Astrocyte (in vitro differentiated cells and primary cell): ENCODE results near the gene USP47. TPM values are rescaled to one million over a fixed set of nuclear protein-coding genes. Genes with fewer than 3 reads are reported as not detected.

Source experiments
- DNase-seq: peaks from one replicate; pipeline ENCODE4 v3.0.0-alpha.2; 2010; ENCODE audit warnings: low read depth
- FAIRE-seq: peaks from 2 replicates; lab custom pipeline; 2011; peaks lifted over from hg19 to GRCh38; lab: Jason Lieb, UNC
- H2AFZ ChIP-seq: 2 replicates; pipeline ENCODE4 v1.6.0; 2012; ENCODE audit warnings: low read depth, low read length, inconsistent platforms
- H3K27ac ChIP-seq: 2 replicates; pipeline ENCODE4 v1.5.1; 2011; ENCODE audit warnings: low read depth, low read length, inconsistent platforms
- H3K27me3 ChIP-seq: 2 replicates; pipeline ENCODE4 v1.6.0; 2011; ENCODE audit warnings: low read length, inconsistent platforms; ENCODE audit not compliant: insufficient read depth
- H3K36me3 ChIP-seq: 2 replicates; pipeline ENCODE4 v1.5.1; 2011; ENCODE audit warnings: low read length, inconsistent platforms; ENCODE audit not compliant: insufficient read depth
- H3K4me1 ChIP-seq: 2 replicates; pipeline ENCODE4 v1.5.1; 2011; ENCODE audit warnings: low read length, inconsistent platforms; ENCODE audit not compliant: insufficient read depth
- H3K4me2 ChIP-seq: 2 replicates; pipeline ENCODE4 v1.6.0; 2012; ENCODE audit warnings: low read length, inconsistent platforms
- H3K4me3 ChIP-seq: 2 replicates; pipeline ENCODE4 v1.5.1; 2011; ENCODE audit warnings: low read depth, mild to moderate bottlenecking, low read length, inconsistent platforms; ENCODE audit not compliant: insufficient read depth
- H3K79me2 ChIP-seq: 2 replicates; pipeline ENCODE4 v1.6.0; 2012; ENCODE audit warnings: mild to moderate bottlenecking, low read length, inconsistent platforms; ENCODE audit not compliant: insufficient read depth
- H3K9ac ChIP-seq: 2 replicates; pipeline ENCODE4 v1.6.0; 2012; ENCODE audit warnings: mild to moderate bottlenecking, low read length, inconsistent platforms
- H3K9me3 ChIP-seq: 2 replicates; pipeline ENCODE4 v1.5.1; 2012; ENCODE audit warnings: low read depth, mild to moderate bottlenecking, low read length, inconsistent platforms; ENCODE audit not compliant: insufficient read depth
- H4K20me1 ChIP-seq: 2 replicates; pipeline ENCODE4 v1.6.0; 2012; ENCODE audit warnings: low read length, inconsistent platforms; ENCODE audit not compliant: insufficient read depth
- H3K27ac Mint-ChIP-seq: one replicate; pipeline ENCODE4 v1.8.0; 2021; ENCODE audit warnings: mild to moderate bottlenecking, mixed read lengths; ENCODE audit not compliant: unreplicated experiment
- H3K27me3 Mint-ChIP-seq: one replicate; pipeline ENCODE4 v1.8.0; 2021; ENCODE audit warnings: low read depth, mixed read lengths; ENCODE audit not compliant: unreplicated experiment
- H3K36me3 Mint-ChIP-seq: one replicate; pipeline ENCODE4 v1.8.0; 2021; ENCODE audit warnings: low read depth, mixed read lengths; ENCODE audit not compliant: unreplicated experiment
- H3K4me1 Mint-ChIP-seq: one replicate; pipeline ENCODE4 v1.8.0; 2021; ENCODE audit warnings: low read depth, mixed read lengths; ENCODE audit not compliant: unreplicated experiment
- H3K4me3 Mint-ChIP-seq: one replicate; pipeline ENCODE4 v1.8.0; 2021; ENCODE audit warnings: mild to moderate bottlenecking, moderate library complexity, mixed read lengths; ENCODE audit not compliant: unreplicated experiment
- H3K9me3 Mint-ChIP-seq: one replicate; pipeline ENCODE4 v1.8.0; 2021; ENCODE audit warnings: mild to moderate bottlenecking, mixed read lengths; ENCODE audit not compliant: unreplicated experiment
- CTCF ChIP-seq: IDR thresholded peaks from 2 replicates; pipeline ENCODE4 v1.5.1; 2011; ENCODE audit warnings: low read depth, mild to moderate bottlenecking, inconsistent platforms, low read length, moderate library complexity; ENCODE audit not compliant: insufficient read depth
- EZH2 ChIP-seq: IDR thresholded peaks from 2 replicates; pipeline ENCODE4 v1.6.1; 2012; ENCODE audit warnings: mild to moderate bottlenecking, low read length, inconsistent platforms; ENCODE audit not compliant: insufficient read depth
- total RNA-seq: library from RNA; stranded (reverse); gene quantifications from 2 replicates; pipeline ENCODE4 v1.2.1, GENCODE V29; 2021

Gene USP47
- total RNA-seq, 1 donor from 2014 or later = 49.5 TPM

- Histone ChIP-seq H3K4me3 (peak overlapping the region; percentile 51), H3K27me3 (no peaks in the 10 kb centered on the region), H3K36me3 (peaks cover 37% of the 10 kb centered on the region), H3K4me1 (peaks cover 29% of the 10 kb centered on the region), H4K20me1 (peaks cover 7% of the 10 kb centered on the region), H3K9ac (peak overlapping the region; percentile 76), H3K27ac (peak overlapping the region; percentile 87), H3K79me2 (peaks cover 7% of the 10 kb centered on the region), H3K9me3 (no peaks in the 10 kb centered on the region), H3K4me2 (peak overlapping the region; percentile 83), H2AFZ (peak overlapping the region; percentile 27)
- H3K27ac Mint-ChIP-seq = peak overlapping the region; percentile 92
- H3K36me3 Mint-ChIP-seq = peaks cover 42% of the 10 kb centered on the region
- TF ChIP-seq EZH2 (no peak), CTCF (no peak)
- peak; percentile 94 for DNase-seq
- peak overlapping the region; percentile 14 for H3K4me3 Mint-ChIP-seq
- H3K27me3 Mint-ChIP-seq = no peaks in the 10 kb centered on the region
- peak; percentile 98 for FAIRE-seq
- peaks cover 40% of the 10 kb centered on the region for H3K4me1 Mint-ChIP-seq
- no peaks in the 10 kb centered on the region for H3K9me3 Mint-ChIP-seq
Measured at GRCh38 chr11:11998091-11998781, 156.5 kb downstream of the USP47 start.

- Histone ChIP-seq H3K9me3 (no peaks in the 10 kb centered on the region), H3K27me3 (no peaks in the 10 kb centered on the region), H3K4me3 (no peak overlapping the region), H4K20me1 (peaks cover 25% of the 10 kb centered on the region), H3K4me1 (peaks cover 33% of the 10 kb centered on the region), H3K36me3 (peaks cover 32% of the 10 kb centered on the region), H3K79me2 (peaks cover 34% of the 10 kb centered on the region), H3K4me2 (no peak overlapping the region), H3K9ac (no peak overlapping the region), H3K27ac (no peak overlapping the region), H2AFZ (no peak overlapping the region)
- no peaks in the 10 kb centered on the region for H3K27me3 Mint-ChIP-seq
- H3K36me3 Mint-ChIP-seq = peaks cover 32% of the 10 kb centered on the region
- H3K4me1 Mint-ChIP-seq = peaks cover 35% of the 10 kb centered on the region
- no peak overlapping the region for H3K27ac Mint-ChIP-seq
- DNase-seq (no peak), FAIRE-seq (no peak)
- H3K4me3 Mint-ChIP-seq = no peak overlapping the region
- H3K9me3 Mint-ChIP-seq = no peaks in the 10 kb centered on the region
- TF ChIP-seq CTCF = no peak
Measured at GRCh38 chr11:12001186-12001585, 159.4 kb downstream of the USP47 start.

GRCh38 chr11:12003336-12003735 is 161.6 kb downstream of the USP47 start:
- Mint-ChIP-seq H3K27ac (no peak overlapping the region), H3K4me3 (no peak overlapping the region), H3K36me3 (peaks cover 26% of the 10 kb centered on the region), H3K9me3 (no peaks in the 10 kb centered on the region), H3K27me3 (no peaks in the 10 kb centered on the region), H3K4me1 (peaks cover 29% of the 10 kb centered on the region)
- no peak overlapping the region for H3K4me2 ChIP-seq
- H3K27me3 ChIP-seq = no peaks in the 10 kb centered on the region
- peaks cover 43% of the 10 kb centered on the region for H4K20me1 ChIP-seq
- no peak overlapping the region for H3K27ac ChIP-seq
- H3K79me2 ChIP-seq = peaks cover 51% of the 10 kb centered on the region
- H3K4me1 ChIP-seq = peaks cover 44% of the 10 kb centered on the region
- TF ChIP-seq CTCF (no peak), EZH2 (no peak)
- H3K36me3 ChIP-seq = peaks cover 18% of the 10 kb centered on the region
- H2AFZ ChIP-seq = no peak overlapping the region
- H3K9me3 ChIP-seq = no peaks in the 10 kb centered on the region
- H3K9ac ChIP-seq = no peak overlapping the region
- H3K4me3 ChIP-seq = no peak overlapping the region
- DNase-seq (no peak), FAIRE-seq (no peak)
